Measurements from ENCODE around the gene HTT.

The HTT gene

DNA sequence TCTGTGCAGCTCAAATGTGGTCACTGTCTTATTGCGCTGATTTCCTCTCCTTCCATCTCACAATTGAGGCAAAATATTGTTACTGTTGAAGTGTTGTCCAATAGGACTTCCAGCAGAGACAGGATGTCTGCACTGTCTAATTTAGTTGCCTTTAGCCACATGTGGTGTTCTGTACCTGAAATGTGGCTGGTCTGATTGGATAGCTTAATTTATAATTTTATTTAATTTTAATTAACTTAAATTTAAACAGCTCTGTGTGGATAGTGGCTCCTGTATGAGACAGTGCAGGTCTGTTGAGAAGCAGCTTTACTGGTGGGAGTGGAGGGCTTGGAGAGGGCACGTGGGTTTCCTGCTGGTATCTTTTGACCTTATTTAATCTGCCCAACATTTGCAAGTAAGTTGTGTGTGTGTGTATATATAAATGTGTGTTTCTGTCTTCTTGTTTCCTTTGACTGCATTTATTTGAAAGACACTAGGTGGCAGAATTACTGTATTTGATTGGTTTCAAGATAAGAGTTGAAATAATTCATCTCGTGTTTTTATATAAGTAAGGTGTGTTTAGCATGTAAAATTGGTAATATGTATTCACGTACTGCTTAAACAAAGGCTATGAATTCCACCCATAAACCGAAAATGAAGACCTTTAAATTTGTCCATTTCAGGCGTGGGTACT is 119.2 kb downstream of the HTT start:
- no peak for TF ChIP-seq POLR2A (IDR thresholded peaks at IDR 0.05; ENCODE audit: low read length)
- no peak for TF ChIP-seq GATA1 (IDR thresholded peaks at IDR 0.05; ENCODE audit: low read depth, low read length)
- DNase-seq = peak; percentile 9 to 19

DNA sequence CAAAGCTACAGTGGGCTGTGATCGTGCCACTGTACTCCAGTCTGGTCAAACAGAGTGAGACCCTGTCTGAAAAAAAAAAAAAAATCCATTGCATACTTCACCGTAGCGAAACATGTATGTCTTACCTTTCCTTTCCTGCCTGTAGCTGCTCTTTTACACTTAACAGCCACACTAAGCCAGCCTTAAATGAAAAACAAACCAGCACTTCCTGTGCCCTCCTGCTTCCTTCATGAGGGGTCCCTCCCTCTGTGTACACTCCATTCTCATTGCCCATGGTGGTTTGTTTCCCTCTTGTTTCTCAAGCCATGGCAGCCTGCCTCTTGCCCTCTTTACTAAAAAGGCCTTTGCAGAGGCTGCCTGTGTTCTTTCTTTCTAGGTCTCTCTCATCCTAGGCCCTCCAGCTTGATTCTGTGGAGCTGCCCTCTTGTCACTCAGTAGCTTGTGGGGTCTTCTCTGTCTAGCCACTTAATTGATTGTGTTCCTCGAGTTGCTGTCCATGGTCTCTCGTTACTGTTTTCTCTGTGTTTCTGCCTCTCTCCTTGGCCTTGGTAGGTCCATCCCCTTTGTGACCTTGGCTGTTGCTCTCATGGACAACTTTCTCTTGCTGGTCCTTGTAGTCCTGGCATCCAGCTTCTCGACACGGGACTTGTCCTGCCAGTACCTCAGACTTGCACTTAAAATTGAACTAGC is 122.3 kb downstream of the HTT start:
- no peak for DNase-seq

DNA sequence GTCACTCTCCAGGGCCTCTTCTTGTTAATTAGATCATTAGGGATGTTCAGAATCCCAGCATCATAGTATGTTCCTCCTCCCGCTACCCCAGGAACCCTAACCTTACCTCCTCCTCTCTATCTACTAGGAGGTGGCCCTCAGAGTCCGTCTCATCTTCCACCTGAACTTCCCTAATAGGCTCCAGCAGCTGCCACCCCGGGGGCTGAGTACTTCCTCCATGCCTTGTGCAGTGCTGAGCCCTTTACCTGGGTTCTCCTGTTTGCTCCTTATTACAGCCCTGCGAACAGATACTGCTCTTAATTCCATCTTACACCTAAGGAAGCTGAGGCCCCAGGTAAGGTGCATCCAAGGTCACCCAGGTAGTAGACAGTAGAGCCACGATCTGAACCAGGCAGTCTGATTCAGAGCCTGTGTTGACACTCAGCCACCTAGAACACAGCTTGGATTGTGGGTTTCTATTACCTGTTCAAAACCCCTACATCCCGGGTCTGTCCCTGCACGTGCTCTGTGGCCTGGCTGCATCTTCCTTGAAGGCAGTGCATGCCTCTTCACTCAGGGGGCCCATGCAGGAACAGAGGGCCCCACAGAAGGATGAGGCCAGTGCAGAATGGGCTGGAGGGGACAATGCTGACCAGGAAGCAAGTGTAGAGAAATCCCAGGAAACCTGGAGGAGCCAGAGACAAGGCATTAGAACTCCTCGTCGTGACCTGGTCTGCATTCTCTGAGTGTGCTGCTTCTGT is 123.1 kb downstream of the HTT start:
- no peak for DNase-seq
- no peak for TF ChIP-seq GATA1 (IDR thresholded peaks at IDR 0.05; ENCODE audit: low read depth, low read length)

More for the DNA sequence above, 122.3 kb downstream of the HTT start:
- TF ChIP-seq GATA1 (IDR thresholded peaks at IDR 0.05; ENCODE audit: low read depth, low read length) = no peak
- TF ChIP-seq POLR2A (IDR thresholded peaks at IDR 0.05; ENCODE audit: low read length) = no peak

DNA sequence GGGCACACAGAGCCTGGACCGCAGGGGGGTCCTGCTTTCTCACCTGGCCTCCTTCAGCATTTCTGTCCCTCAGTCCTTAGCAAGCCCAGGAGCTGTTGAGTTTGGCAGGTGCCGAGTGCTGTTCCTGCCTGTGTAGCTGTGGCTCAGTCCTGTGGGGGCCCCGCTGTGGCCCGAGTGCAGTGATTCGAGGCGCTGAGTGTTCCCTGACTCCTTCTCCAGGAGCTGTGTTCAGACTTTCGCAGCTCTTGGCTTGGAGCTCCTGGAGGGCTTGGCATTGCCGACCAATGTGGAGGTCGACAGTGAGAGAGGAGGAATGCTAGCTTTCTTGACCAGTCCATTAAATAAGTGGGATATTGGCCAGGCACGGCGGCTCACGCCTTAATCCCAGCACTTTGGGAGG is 124.4 kb downstream of the HTT start:
- TF ChIP-seq POLR2A (IDR thresholded peaks at IDR 0.05; ENCODE audit: low read length) (no peak), GATA1 (IDR thresholded peaks at IDR 0.05; ENCODE audit: low read depth, low read length) (no peak)
- no peak for DNase-seq

DNA sequence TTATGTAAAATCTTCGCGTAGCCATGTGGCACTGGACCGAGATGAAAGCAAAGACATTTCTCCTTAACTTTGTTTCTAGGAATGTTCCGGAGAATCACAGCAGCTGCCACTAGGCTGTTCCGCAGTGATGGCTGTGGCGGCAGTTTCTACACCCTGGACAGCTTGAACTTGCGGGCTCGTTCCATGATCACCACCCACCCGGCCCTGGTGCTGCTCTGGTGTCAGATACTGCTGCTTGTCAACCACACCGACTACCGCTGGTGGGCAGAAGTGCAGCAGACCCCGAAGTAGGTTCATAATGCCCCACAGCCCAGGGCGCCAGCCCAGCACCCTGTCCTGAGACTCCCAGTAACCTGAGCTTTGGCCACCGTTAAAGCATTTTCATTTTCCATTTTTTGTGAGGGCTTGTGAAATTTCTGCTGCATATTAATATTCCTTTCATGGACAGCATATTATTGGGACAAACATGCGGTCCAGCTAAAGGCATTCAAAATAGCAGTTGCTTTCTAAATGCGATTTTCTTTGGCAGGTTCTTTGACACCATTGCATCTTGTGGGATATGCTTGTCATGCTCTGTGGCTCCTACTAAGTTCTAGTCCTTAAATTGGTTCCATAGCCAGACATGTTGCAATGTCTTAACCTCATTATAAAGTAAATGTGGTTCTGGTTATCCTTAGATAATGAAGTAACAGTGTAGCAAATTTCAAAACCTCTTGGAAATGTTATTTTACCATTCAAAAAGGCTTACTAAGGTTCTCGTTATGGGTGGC is 125.4 kb downstream of the HTT start:
- TF ChIP-seq GATA1 (IDR thresholded peaks at IDR 0.05; ENCODE audit: low read depth, low read length) (no peak), POLR2A (IDR thresholded peaks at IDR 0.05; ENCODE audit: low read length) (no peak)
- DNase-seq = no peak

DNA sequence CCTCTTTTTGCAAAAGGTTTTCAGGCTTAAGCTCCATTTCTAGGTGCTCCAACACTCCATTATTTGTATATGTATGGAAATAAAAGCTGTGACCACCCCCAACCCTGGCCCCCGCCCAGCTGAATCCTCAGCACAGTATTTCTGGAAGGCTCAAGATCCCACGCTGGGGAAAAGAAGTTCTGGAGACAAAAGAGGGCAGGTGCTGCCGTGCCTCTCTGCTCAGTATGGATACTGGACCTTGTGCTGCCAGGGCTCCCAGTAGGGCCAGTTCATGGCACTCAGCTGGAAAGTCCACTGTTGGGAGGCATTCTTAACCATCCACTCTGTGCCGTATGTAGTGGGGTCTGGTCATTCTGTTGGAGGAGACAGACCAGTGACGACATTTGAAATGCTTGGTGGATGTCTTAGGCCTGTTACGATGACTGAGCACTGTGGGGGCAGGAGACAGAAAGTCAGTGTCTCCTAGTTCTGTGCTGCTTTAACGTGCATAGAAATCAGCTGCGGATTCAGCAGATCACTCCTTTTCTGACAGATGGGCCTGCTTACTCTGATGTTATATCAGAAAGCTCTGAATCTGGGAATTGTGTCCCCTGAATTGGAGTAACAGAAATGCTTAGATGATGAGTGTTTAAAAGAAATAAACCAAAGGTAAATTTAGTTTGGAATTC is 126.1 kb downstream of the HTT start:
- DNase-seq = no peak
- TF ChIP-seq GATA1 (IDR thresholded peaks at IDR 0.05; ENCODE audit: low read depth, low read length) = no peak
- TF ChIP-seq POLR2A (IDR thresholded peaks at IDR 0.05; ENCODE audit: low read length) = no peak

DNA sequence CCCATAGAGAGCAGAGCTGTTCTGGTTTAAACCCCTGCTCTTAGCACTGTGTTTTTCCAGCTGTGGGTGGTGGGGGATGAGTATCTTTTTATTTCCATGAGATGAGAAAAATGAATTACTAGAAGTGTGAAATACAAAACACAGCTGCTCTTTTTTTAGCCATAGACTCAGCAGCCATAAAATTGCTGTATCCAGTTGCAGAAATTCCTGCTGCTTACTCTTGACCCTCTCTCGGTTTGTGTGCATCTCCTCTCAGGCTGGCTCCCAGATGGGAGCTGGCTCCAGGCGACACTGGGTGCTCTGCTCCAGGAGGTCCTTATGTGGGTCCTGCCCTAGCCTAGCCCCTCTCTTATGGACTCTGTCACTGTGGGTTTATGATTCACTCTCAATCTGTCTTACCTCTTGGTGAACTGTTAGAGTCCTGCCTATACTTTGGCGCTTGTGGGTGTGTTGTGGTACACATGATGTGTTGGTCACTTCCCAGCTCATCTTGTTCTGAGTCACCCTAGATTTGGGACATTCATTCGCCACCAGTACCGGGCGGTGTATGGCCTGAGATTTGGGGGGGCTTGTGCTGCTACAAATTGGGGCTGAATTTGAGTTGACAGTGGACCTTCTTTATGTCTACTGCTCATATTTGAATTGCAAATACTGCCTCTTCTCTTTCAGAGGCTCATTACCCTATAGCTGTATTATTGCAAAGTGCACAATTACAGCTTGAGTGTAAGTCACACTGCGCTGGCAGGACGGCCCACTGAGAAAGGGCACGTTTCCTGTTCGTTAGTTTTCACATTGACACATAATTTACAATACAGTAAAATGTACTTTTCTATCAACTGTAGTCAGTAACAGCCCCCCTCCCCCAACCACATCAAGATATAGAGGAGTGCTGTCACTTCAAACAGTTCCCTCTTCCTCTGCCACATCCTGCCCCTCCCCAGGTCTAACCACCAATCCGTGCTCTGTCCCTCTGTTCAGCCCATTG is 127.5 kb downstream of the HTT start:
- DNase-seq = no peak
- TF ChIP-seq POLR2A (IDR thresholded peaks at IDR 0.05; ENCODE audit: low read length) = no peak

DNA sequence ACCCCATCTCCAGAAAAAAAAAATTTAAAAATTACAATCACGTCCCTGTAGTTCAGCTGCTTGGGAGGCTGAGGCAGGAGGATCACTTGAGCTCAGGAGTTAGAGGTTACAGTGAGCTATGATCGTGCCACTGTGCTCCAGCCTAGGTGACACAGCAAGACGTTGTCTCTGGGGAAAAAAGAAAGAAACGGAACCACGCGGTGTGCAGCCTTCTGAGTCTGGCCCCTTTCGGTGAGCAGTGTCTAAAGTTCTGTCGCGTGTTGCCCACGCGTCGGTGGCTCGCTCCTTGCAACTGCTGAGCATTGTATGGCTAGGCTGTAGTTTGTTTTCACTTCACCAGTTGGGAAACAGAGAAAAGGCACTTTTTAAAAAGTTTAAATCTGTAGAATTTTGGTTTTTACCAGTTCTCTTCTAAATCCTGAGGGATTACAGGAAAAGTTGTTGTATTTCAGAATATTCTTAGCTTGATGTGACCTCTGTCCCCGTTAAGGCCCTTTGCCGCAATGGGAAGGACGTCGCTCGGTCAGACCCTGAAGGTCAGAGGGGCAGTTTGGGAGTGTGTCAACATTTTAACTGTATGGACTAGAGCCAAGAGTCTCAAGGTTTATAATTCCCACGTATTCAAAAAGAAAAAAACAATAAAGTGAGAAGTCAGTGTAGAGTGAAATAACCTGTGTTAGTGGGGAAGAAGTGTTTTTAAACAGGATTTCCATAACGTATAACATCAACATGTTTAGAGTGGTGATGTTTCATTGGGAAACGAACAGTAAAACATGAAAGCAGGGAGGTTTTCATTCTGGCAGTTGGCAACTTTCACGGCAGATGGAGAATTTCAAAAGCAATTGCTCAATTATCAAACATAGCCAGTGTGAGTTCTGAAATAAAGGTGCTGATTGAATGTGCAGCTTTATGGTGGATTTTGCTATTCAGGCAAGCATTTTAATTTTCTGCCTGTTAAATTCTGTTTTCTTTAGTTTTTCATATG is 128.6 kb downstream of the HTT start:
- DNase-seq = no peak
- TF ChIP-seq POLR2A (IDR thresholded peaks at IDR 0.05; ENCODE audit: low read length) (no peak), GATA1 (IDR thresholded peaks at IDR 0.05; ENCODE audit: low read depth, low read length) (no peak)

DNA sequence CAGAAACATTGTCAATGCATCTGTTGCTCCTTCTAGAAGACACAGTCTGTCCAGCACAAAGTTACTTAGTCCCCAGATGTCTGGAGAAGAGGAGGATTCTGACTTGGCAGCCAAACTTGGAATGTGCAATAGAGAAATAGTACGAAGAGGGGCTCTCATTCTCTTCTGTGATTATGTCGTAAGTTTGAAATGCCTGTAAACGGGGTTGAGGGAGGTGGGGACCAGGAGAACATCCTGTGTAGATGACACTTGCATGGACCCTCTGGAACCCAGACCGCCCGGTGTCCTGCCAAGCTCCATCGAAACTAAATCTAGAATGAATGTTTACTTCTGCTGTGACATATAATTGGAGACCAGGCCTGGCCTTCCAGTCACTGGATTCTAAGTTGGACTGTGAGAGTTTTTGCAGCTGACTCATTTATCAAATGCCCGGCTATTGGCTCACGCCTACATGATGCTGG is 129.5 kb downstream of the HTT start:
- no peak for DNase-seq
- TF ChIP-seq GATA1 (IDR thresholded peaks at IDR 0.05; ENCODE audit: low read depth, low read length) = no peak
- no peak for TF ChIP-seq POLR2A (IDR thresholded peaks at IDR 0.05; ENCODE audit: low read length)

DNA sequence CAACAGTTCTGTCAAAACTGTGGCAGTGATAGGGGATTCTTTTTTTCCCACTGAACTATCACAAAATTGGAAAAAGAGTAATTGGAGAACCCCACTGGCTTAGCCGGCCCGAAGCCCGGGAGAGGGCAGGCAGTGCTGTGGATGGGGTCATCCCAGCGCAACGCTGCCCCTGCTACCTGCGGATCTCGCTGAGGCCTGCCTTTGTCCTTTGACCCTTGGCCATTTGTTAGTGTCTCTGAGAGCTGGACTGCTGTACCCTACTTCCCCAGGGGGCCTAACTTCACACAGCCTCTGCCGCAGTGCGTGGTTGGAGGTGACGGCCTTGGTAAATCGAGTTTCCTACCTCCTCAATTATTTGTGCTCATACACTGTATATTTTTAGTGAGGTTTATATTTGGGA is 131.5 kb downstream of the HTT start:
- no peak for DNase-seq
- TF ChIP-seq GATA1 (IDR thresholded peaks at IDR 0.05; ENCODE audit: low read depth, low read length) (no peak), POLR2A (IDR thresholded peaks at IDR 0.05; ENCODE audit: low read length) (no peak)

DNA sequence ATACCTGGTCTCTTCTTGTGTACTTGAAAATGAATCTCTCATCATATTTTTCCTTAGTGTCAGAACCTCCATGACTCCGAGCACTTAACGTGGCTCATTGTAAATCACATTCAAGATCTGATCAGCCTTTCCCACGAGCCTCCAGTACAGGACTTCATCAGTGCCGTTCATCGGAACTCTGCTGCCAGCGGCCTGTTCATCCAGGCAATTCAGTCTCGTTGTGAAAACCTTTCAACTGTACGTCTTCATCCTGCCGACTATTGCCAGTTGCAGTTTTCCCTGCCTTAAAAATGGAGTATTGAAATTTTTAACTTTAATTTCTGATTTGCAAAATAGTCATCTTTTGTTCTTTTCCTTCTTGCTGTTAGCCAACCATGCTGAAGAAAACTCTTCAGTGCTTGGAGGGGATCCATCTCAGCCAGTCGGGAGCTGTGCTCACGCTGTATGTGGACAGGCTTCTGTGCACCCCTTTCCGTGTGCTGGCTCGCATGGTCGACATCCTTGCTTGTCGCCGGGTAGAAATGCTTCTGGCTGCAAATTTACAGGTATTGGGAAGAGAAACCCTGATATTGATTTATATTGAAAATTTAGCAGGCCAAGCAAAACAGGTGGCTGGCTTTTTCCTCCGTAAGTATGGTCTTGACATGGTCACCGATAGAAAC is 132.1 kb downstream of the HTT start:
- TF ChIP-seq GATA1 (IDR thresholded peaks at IDR 0.05; ENCODE audit: low read depth, low read length) = no peak
- no peak for TF ChIP-seq POLR2A (IDR thresholded peaks at IDR 0.05; ENCODE audit: low read length)
- DNase-seq = no peak
